Measurements from ENCODE around the gene CRYBG2.

GRCh38 chr1:26356106-26356505 lies 2.2 kb upstream of the CRYBG2 start:
- TF ChIP-seq POLR2A (IDR thresholded peaks at IDR 0.05; ENCODE audit: low read depth, low read length), result no peak
- TF ChIP-seq POLR2AphosphoS5 (IDR thresholded peaks at IDR 0.05; ENCODE audit: low read depth, low read length), result no peak
- TF ChIP-seq TAF1 (IDR thresholded peaks at IDR 0.05; ENCODE audit: low read depth, low read length), result no peak
- TF ChIP-seq SPI1 (IDR thresholded peaks at IDR 0.05; ENCODE audit: low read depth, low read length), result no peak
- TF ChIP-seq PAX5 (IDR thresholded peaks at IDR 0.05; ENCODE audit: insufficient read depth, low read length, severe bottlenecking), result no peak
- no peak for TF ChIP-seq POU2F2 (IDR thresholded peaks at IDR 0.05; ENCODE audit: low read depth, low read length)
